NCI-H69 (cell line): Measurements from ENCODE around the gene CDKAL1.
"Not testable (repeated sequence)": the region's sequence is repeated elsewhere in the genome, so short reads cannot be mapped to it uniquely, and the experiment has no call there.

Source experiments
- DNase-seq: peaks from one replicate; lab custom pipeline; 2025; lab: John Stamatoyannopoulos, UW

CDKAL1 gene

DNA sequence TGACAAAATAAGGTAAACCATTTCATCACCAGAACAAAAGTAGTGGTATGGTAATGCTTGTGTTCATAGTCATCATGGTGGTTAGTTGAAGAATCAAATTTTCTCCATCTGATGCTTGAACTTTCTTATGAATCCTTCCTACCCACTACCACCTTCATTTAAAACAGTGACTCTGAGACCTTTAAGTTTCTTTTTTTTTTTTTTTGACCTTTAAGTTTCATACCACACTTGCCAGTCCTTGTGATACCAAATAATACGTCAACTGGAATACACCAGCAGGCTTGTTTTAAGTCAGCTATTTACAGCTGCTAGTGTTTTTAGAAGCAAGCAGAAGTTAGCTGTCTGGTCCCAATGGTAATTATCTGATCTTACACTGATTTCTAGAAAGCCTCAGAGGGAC, 645.9 kb downstream of the CDKAL1 start:
- no peak for DNase-seq

DNA sequence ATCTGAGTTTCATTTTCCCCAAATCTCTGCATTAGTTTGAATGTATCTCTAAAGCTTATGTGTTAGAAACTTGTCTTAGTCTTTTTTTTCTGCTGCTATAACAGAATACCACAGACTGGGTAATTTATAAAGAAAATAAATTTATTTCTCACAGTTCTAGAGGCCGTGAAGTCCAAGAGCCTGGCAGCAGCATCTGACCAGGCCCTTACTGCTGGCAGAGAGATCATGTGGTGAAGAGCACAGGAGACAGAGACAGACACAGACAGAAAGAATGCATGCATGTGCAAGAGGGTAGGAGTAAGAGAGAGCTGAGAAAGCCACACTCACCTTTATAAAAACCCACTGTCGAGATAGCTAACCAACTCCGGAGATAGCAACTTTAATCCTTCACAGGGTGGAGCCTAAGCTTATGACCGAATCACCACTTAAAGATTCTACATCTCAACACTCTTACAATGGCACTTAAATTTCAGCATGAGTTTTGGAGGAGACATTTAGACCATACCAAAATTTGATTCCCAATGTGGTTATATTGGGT, 646.6 kb downstream of the CDKAL1 start:
- DNase-seq: no peak

- DNase-seq: no peak
Observed at GRCh38 chr6:21181866-21182265, 647.6 kb downstream of the CDKAL1 start.

GRCh38 chr6:21182589-21182988, 648.3 kb downstream of the CDKAL1 start:
- DNase-seq: no peak

DNA sequence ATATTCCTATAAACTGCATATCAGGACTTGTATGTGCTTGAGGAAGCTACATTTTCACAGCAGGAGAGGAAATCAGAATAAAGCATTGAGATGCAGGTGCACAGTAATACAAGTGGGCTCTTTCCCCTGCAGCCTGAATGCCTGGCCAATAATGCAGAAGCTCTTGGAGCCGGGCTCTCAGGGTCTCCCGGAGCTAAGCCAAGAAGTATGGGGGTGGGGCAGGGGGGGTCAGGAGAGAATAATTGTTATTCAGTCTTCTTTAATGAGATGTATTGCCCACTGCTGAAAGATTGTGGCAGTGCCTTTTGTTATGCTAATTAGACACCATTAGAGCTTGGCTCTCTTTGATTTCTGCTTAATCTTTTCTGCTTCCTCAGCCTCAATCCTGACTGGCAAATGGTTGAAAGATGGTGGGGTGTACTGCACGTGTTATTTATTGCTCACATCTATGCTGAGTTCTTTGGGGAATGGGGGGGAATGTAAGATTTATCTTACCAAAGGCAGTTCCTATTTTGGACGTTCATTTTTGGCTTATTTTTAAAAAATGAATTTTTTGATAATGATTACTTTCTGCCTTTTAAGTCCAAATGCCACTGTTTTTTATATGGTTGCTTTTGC, 651.7 kb downstream of the CDKAL1 start:
- DNase-seq: peak; percentile 97

- peak; percentile 75 for DNase-seq
Observed at GRCh38 chr6:21186479-21187055, 652.3 kb downstream of the CDKAL1 start.

- DNase-seq: peak; percentile 44
Observed at GRCh38 chr6:21187485-21187884, 653.2 kb downstream of the CDKAL1 start.

DNA sequence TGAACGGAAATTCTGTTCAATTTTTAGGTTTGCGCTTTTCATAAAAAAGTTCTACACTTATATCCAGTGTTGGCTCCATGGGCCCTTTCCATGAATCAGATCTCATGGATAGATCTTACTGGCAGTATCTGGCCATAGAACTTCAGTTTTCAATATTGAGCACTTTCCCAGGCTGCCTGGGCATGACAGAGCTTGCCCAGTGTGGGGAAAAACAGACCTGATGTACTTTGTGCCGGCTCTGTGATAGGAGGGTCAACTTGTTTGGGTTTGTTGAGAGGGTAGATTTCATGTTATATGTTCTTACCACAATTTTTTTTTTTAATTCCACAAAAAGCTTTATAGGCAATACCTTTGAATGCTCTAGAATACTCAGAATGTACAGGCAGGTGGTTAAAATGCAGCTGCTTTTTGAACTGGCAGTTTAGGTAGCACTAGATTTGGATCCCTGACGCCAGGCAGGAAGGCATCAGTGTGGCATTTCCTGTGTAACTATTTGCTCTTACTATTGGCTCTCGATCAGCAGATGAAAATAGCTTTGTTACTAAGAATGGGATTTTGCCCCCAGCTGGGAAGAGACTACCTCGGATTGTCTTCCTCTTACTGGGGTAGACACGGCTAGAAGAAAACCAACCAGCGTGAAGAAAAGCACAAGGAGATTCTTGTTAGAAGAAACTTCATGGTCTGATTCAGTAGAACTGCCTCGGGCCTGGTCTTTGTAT, 654.4 kb downstream of the CDKAL1 start:
- peak; percentile 94 for DNase-seq

DNA sequence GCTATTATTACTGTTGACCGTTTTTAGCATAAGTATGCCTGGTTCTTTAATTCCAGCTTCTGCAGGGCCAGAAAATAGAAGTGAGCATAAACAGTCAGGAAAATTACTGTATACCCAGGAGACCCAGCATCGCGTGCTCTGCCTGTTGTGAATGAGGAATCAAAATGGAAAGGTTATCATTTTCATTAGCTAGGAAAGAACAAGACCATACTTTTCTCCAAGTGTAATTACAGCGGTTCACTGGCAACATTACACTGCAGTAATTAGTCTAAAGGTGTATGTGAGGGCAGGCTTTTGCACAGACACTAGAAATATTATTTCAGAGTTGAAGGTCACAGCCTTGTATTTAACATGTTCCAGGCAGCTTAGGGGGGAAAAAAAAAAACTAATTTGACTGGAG, 655.5 kb downstream of the CDKAL1 start:
- peak; percentile 96 for DNase-seq

DNA sequence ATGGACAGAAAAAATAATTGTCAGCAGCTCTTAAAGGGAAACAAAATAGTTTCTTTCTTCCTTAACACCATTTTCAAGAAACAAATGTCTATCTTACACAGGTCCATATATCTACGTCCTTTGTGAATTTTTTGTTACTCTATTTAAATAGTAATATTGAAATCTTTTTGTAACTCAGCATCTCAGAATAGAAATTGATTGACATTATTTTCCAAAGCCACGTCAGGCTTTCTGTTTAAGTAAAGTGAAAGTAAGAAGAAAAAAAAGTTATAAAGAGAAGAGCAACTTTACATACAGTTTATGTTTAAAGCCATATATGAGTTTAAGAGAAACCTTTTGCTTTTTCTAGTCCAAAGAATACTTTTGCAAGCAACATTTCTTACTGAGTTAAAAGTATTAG, 656.4 kb downstream of the CDKAL1 start:
- DNase-seq: no peak

- DNase-seq: no peak
Observed at GRCh38 chr6:21193790-21194475, 659.7 kb downstream of the CDKAL1 start.

- not testable (repeated sequence) for DNase-seq
Observed at GRCh38 chr6:21195301-21195700, 661.0 kb downstream of the CDKAL1 start.

- peak; percentile 52 for DNase-seq
Observed at GRCh38 chr6:21198032-21198640, 663.9 kb downstream of the CDKAL1 start.

- peak; percentile 98 for DNase-seq
Observed at GRCh38 chr6:21199262-21199661, 665.0 kb downstream of the CDKAL1 start.

- DNase-seq: peak; percentile 62
Observed at GRCh38 chr6:21200134-21200870, 666.0 kb downstream of the CDKAL1 start.

DNA sequence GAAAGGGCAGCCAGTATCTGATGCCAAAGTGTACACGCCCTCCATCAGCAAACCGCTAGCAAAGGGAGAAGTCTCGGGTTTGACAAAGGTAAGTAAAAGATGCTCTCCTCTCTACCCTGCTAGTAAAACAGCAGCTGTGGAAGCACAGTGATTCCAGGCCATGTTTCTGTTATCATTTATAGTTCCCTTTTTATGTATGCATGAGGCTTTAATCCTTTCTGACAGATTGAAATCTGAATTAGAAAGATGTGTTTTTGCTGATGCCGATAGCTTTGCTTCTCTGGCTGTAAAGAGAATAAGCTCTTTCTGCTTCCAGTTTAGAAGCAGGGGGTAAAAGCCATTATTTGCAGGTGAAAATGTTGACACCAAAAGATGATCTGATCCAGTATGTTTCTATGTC, 666.9 kb downstream of the CDKAL1 start:
- DNase-seq: peak; percentile 80

- DNase-seq: peak; percentile 99
Observed at GRCh38 chr6:21201637-21202350, 667.5 kb downstream of the CDKAL1 start.

- DNase-seq: no peak
Observed at GRCh38 chr6:21202521-21202920, 668.3 kb downstream of the CDKAL1 start.

DNA sequence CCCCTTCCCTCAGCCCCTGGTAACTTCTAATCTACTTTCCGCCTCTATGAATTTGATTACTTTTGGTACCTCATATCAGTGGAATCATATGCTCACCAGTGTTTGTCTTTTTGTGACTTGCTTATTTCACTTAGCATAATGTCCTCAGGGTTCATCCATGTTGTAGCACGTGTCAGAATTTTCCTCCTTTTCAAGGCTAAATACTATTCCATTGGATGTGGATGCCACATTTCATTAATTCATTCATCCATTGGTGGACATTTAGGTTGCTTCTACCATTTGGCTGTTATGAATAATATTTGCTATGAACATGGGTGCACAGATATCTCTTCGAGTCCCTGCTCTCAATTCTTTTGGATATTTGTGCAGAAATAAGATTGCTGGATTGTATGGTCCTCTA, 670.7 kb downstream of the CDKAL1 start:
- DNase-seq: no peak

- DNase-seq: no peak
Observed at GRCh38 chr6:21208081-21208795, 674.0 kb downstream of the CDKAL1 start.
